Osteocyte (in vitro differentiated cells): ENCODE measurements around the gene DMD. TPM values are rescaled to one million over a fixed set of nuclear protein-coding genes. Genes with fewer than 3 reads are reported as not detected.

Experiments
- DNase-seq: peaks from one replicate; pipeline ENCODE4 v3.0.0; 2021; ENCODE audit warnings: mixed read lengths; ENCODE audit not compliant: unreplicated experiment; ENCODE audit errors: extremely low spot score
- H3K27ac Mint-ChIP-seq: one replicate; pipeline ENCODE4 v1.8.0; 2021; ENCODE audit warnings: mild to moderate bottlenecking, mixed read lengths; ENCODE audit not compliant: unreplicated experiment
- H3K27me3 Mint-ChIP-seq: one replicate; pipeline ENCODE4 v1.8.0; 2021; ENCODE audit warnings: mixed read lengths; ENCODE audit not compliant: unreplicated experiment
- H3K36me3 Mint-ChIP-seq: one replicate; pipeline ENCODE4 v1.8.0; 2021; ENCODE audit warnings: mixed read lengths; ENCODE audit not compliant: unreplicated experiment
- H3K4me1 Mint-ChIP-seq: one replicate; pipeline ENCODE4 v1.8.0; 2021; ENCODE audit warnings: mixed read lengths; ENCODE audit not compliant: unreplicated experiment
- H3K4me3 Mint-ChIP-seq: one replicate; pipeline ENCODE4 v1.8.0; 2021; ENCODE audit warnings: mild to moderate bottlenecking, moderate library complexity, mixed read lengths; ENCODE audit not compliant: unreplicated experiment
- H3K9me3 Mint-ChIP-seq: one replicate; pipeline ENCODE4 v1.8.0; 2021; ENCODE audit warnings: mixed read lengths; ENCODE audit not compliant: unreplicated experiment
- CTCF ChIP-seq: fragments of 200-600 bp; sonication (generic); IDR thresholded peaks from 2 replicates; pipeline ENCODE4 v1.5.0; 2021; ENCODE audit warnings: antibody characterized with exemption, mild to moderate bottlenecking, moderate library complexity
- total RNA-seq: library from RNA; stranded (reverse); gene quantifications from 2 replicates; pipeline ENCODE4 v1.2.1, GENCODE V29; 2021

The DMD gene
- total RNA-seq, 1 donor from 2014 or later, result 317 TPM

- Mint-ChIP-seq H3K9me3 (peaks cover 10% of the 10 kb centered on the region), H3K27ac (no peak overlapping the region), H3K4me3 (no peak overlapping the region), H3K27me3 (no peaks in the 10 kb centered on the region), H3K4me1 (peaks cover 23% of the 10 kb centered on the region), H3K36me3 (no peaks in the 10 kb centered on the region)
- TF ChIP-seq CTCF, result no peak
- DNase-seq, result no peak
Observed at GRCh38 chrX:31550158-31550557, 1661.2 kb downstream of the DMD start.

GRCh38 chrX:31547816-31548215 is 1663.5 kb downstream of the DMD start:
- Mint-ChIP-seq H3K27me3 (no peaks in the 10 kb centered on the region), H3K36me3 (no peaks in the 10 kb centered on the region), H3K4me3 (no peak overlapping the region), H3K27ac (no peak overlapping the region), H3K4me1 (peaks cover 23% of the 10 kb centered on the region), H3K9me3 (peaks cover 3% of the 10 kb centered on the region)
- DNase-seq, result no peak
- no peak for TF ChIP-seq CTCF

DNA sequence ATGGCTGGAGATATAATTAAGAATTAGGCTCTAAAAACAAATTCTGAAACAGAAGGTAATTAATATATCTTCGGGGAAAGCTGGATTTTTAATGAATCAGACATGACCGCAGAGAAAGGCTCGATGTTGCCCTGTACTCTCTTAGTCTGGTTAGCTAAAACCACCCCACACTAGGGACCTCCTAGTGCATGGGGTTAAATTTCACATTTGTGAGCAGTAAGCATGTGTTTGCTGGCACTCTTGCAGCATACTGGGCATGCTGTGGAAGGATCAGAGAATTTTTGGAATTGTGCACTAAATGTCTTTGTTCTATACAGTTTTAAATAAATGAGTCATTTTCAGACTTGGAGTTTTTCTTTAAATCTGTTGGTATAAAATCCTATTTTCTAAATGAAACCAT is 1663.9 kb downstream of the DMD start:
- H3K27me3 Mint-ChIP-seq, result no peaks in the 10 kb centered on the region
- H3K36me3 Mint-ChIP-seq, result no peaks in the 10 kb centered on the region
- DNase-seq, result no peak
- peaks cover 3% of the 10 kb centered on the region for H3K9me3 Mint-ChIP-seq
- H3K4me1 Mint-ChIP-seq, result peaks cover 23% of the 10 kb centered on the region
- no peak for TF ChIP-seq CTCF
- no peak overlapping the region for H3K27ac Mint-ChIP-seq
- no peak overlapping the region for H3K4me3 Mint-ChIP-seq

DNA sequence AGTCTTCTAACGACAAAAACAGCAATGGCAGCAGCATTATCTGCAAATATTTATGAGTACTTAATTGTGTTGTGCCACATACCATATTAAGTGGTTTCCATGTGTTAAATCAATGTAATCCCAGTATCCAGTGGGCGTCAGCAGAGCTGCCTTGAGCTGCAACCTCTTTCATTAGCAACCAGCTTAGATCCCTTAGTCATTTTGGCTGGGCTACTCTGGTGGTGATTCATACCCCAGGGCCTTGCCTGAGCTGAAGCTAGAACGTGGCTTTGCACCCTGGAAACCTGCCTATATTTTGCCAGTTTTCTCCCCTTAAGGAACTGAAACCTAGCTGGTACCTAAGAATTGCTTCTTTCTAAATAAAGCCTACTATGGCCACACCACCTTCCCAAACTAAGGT is 1665.2 kb downstream of the DMD start:
- peaks cover 3% of the 10 kb centered on the region for H3K9me3 Mint-ChIP-seq
- DNase-seq, result no peak
- H3K27me3 Mint-ChIP-seq, result no peaks in the 10 kb centered on the region
- TF ChIP-seq CTCF, result no peak
- H3K36me3 Mint-ChIP-seq, result no peaks in the 10 kb centered on the region
- peak overlapping the region; percentile 28 for H3K27ac Mint-ChIP-seq
- H3K4me1 Mint-ChIP-seq, result peaks cover 23% of the 10 kb centered on the region
- no peak overlapping the region for H3K4me3 Mint-ChIP-seq

DNA sequence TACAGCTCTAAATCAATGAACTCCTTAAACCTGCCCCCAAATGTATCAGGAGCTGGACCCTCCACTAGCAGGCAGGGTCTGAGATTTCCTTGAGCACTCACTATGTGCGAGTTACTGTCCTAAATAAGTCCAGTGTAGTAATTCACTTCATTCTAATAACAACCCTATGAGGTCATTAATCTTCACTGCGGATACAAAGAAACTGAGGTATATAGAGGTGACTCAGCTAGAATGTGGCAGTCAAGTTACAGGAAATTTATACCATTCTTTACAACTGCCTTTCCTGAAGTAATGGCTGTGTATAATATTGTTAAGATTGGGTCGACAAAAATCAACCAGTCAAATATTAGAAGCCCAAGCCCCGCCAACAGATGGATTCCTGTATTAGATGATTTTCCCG is 1665.6 kb downstream of the DMD start:
- DNase-seq, result no peak
- Mint-ChIP-seq H3K36me3 (no peaks in the 10 kb centered on the region), H3K27ac (no peak overlapping the region), H3K4me1 (peaks cover 23% of the 10 kb centered on the region), H3K4me3 (no peak overlapping the region), H3K27me3 (no peaks in the 10 kb centered on the region), H3K9me3 (peaks cover 3% of the 10 kb centered on the region)
- no peak for TF ChIP-seq CTCF
